Psoas muscle (tissue), 8 donors: ENCODE measurements around the gene TECPR2. TPM values are rescaled to one million over a fixed set of nuclear protein-coding genes. Genes with fewer than 3 reads are reported as not detected.

Experiments used
- ATAC-seq, 4 donors: fragments of 200-7000 bp; cut with Tn5 transposase; one replicate each; pipeline ENCODE4 v1.9.1; 2020; ENCODE audit warnings: moderate library complexity in 3 of 4, mild to moderate bottlenecking in 2 of 4
- DNase-seq, 2 donors: peaks; one replicate each; pipeline ENCODE4 v3.0.0-alpha.2; 2020
- H3K27ac ChIP-seq: fragments of 200-600 bp; one replicate; pipeline ENCODE4 v1.8.0; 2022
- H3K27me3 ChIP-seq, 3 donors: fragments of 200-600 bp in 1 of 3; one replicate each; pipeline versions ENCODE4 v1.6.1 to v1.8.0; 2013 to 2022; ENCODE audit warnings: low read length in 2 of 3, mild to moderate bottlenecking in 2 of 3, moderate library complexity in 1 of 3; ENCODE audit not compliant: insufficient read depth in 3 of 3
- H3K36me3 ChIP-seq, 2 donors: fragments of 200-600 bp in 1 of 2; one replicate each; pipeline versions ENCODE4 v1.6.1 to v1.8.0; 2013 to 2022; ENCODE audit warnings: low read depth in 1 of 2, mild to moderate bottlenecking in 1 of 2, moderate library complexity in 1 of 2; ENCODE audit not compliant: insufficient read depth in 1 of 2
- H3K4me1 ChIP-seq: fragments of 200-600 bp; one replicate; pipeline ENCODE4 v1.8.0; 2022
- H3K4me3 ChIP-seq: fragments of 200-600 bp; one replicate; pipeline ENCODE4 v1.8.0; 2022; ENCODE audit warnings: mild to moderate bottlenecking
- H3K9me3 ChIP-seq: fragments of 200-600 bp; one replicate; pipeline ENCODE4 v1.8.0; 2022
- CTCF ChIP-seq: fragments of 200-600 bp; IDR thresholded peaks from one replicate; pipeline ENCODE4 v1.8.0; 2022; ENCODE audit warnings: antibody characterized with exemption
- WGBS, 3 donors: extraction: QIAGEN DNeasy Blood & Tissue Kit; methylation state at CpG; one replicate each; pipeline versions ENCODE4 v1.1.6 to v1.1.7; 2013; 5-methylcytosine and 5-hydroxymethylcytosine counted together
- intact Hi-C, 2 donors: fragments of 100-400 bp; cut with DNase I; formaldehyde crosslinking; loops; one replicate each; pipeline versions ENCODE4 v1.11.0 to v1.14.2; 2022
- polyA plus RNA-seq, 3 donors: library from polyadenylated mRNA; stranded (reverse); fragments of 200-250 nt; gene quantifications; one replicate each; pipeline ENCODE4 v1.2.3, GENCODE V29; 2013
- total RNA-seq, 4 donors: library from RNA; stranded (reverse); fragmentation: NEBNext Ultra II Directional in 2 of 4; extraction: Animal tissue kit (Norgen Biotek cat#: 25700) in 2 of 4; gene quantifications; one replicate each; pipeline versions ENCODE4 v1.2.1 to v1.2.4, GENCODE V29; 2021 to 2023
- donor health status: healthy with polysubstance abuse.
- donor health status: DM: no; HTN: no; CAD: no; lungs with moderate emphysema.
- donor health status: Bipolar disorder and iron deficiency.
- donor health status: healthy.
- donor health status: DM: yes; HTN: yes; CAD: no.
- donor health status: DM: no; HTN: no; CAD: no.
- donor health status: DM: no; HTN: no; CAD: no.
- donor health status: DM: yes; HTN: yes; CAD: no.

The TECPR2 gene
- total and polyA plus RNA-seq, 7 donors, result 5.7 to 22.5 (median 16.4) TPM

GRCh38 chr14:102528431-102529170 lies 165.9 kb downstream of the TECPR2 start:
- Histone ChIP-seq H3K36me3 (no peaks in the 10 kb centered on the region), H3K4me3 (no peak overlapping the region), H3K27me3 (no peaks in the 10 kb centered on the region), H3K4me1 (peaks cover 11% of the 10 kb centered on the region), H3K9me3 (no peaks in the 10 kb centered on the region), H3K27ac (no peak overlapping the region)
- TF ChIP-seq CTCF, result no peak
- no peak for ATAC-seq
- DNase-seq, result no peak
- 84 to 87% (median 84%) methylated on average over 11 of the region's 11 CpGs for WGBS, 3 donors
- intact Hi-C loops, result loop anchor here in 1 of 2 donors (10.0 kb wide), 1 partner anchor 386 kb away; no protein-coding TSS in a partner anchor

- DNase-seq (no peak), ATAC-seq (no peak)
- Histone ChIP-seq H3K4me1 (no peaks in the 10 kb centered on the region), H3K36me3 (no peaks in the 10 kb centered on the region), H3K4me3 (no peak overlapping the region), H3K9me3 (no peaks in the 10 kb centered on the region), H3K27me3 (no peaks in the 10 kb centered on the region), H3K27ac (no peak overlapping the region)
- intact Hi-C loops, result no loop called here
- TF ChIP-seq CTCF, result no peak
- 74 to 77% (median 77%) methylated on average over 13 of the region's 13 CpGs for WGBS, 3 donors
Observed at GRCh38 chr14:102530828-102531478, 168.2 kb downstream of the TECPR2 start.

GRCh38 chr14:102532204-102532658 lies 169.5 kb downstream of the TECPR2 start:
- no peak for DNase-seq
- no peaks in the 10 kb centered on the region for H3K36me3 ChIP-seq
- 80 to 82% (median 80%) methylated on average over 3 of the region's 3 CpGs for WGBS, 3 donors

GRCh38 chr14:102537981-102538601 lies 175.3 kb downstream of the TECPR2 start:
- DNase-seq (no peak), ATAC-seq (peak in 1 of 4 donors; percentile 25)
- TF ChIP-seq CTCF, result no peak
- Histone ChIP-seq H3K4me3 (no peak overlapping the region), H3K36me3 (no peaks in the 10 kb centered on the region), H3K4me1 (no peaks in the 10 kb centered on the region), H3K27me3 (peaks cover 0 to under 1% (median 0%) of the 10 kb centered on the region in 3 donors), H3K27ac (no peak overlapping the region), H3K9me3 (no peaks in the 10 kb centered on the region)
- 57 to 61% (median 58%) methylated on average over 13 to 15 of the region's 15 CpGs for WGBS, 3 donors
- intact Hi-C loops, result no loop called here

More at GRCh38 chr14:102532204-102532658, 169.5 kb downstream of the TECPR2 start:
- intact Hi-C loops, result no loop called here
- Histone ChIP-seq H3K4me1 (no peaks in the 10 kb centered on the region), H3K27me3 (no peaks in the 10 kb centered on the region), H3K9me3 (no peaks in the 10 kb centered on the region), H3K27ac (no peak overlapping the region), H3K4me3 (no peak overlapping the region)
- TF ChIP-seq CTCF, result no peak
- no peak for ATAC-seq
